Inferior parietal cortex (tissue), 1 donor: ENCODE results near the gene CERK.
A peak's percentile ranks its signal among the peaks of the same experiment; 100 is the strongest.
"Not testable (repeated sequence)": the region's sequence is repeated elsewhere in the genome, so short reads cannot be mapped to it uniquely, and the experiment has no call there.

Source experiments
- DNase-seq: peaks from one replicate; pipeline ENCODE4 v3.0.0-alpha.2; 2016; ENCODE audit errors: extremely low spot score

Gene CERK

GRCh38 chr22:46737976-46738646, at the start of gene CERK:
Gene CERK (minus strand): TSS chr22:46738252. CDS start chr22:46738148, 104 bp downstream.
- peak; percentile 14 for DNase-seq

GRCh38 chr22:46783721-46784120, 45.7 kb upstream of the CERK start:
- no peak for DNase-seq

GRCh38 chr22:46782200-46782599, 44.1 kb upstream of the CERK start:
- DNase-seq: not testable (repeated sequence)

GRCh38 chr22:46781291-46781690, 43.2 kb upstream of the CERK start:
- no peak for DNase-seq

- no peak for DNase-seq
Observed at GRCh38 chr22:46780453-46780852, 42.4 kb upstream of the CERK start.

GRCh38 chr22:46779651-46780050, 41.6 kb upstream of the CERK start:
- DNase-seq: no peak

- DNase-seq: no peak
Observed at GRCh38 chr22:46779023-46779422, 41.0 kb upstream of the CERK start.

- DNase-seq: no peak
Observed at GRCh38 chr22:46777609-46777970, 39.5 kb upstream of the CERK start.

- DNase-seq: no peak
Observed at GRCh38 chr22:46776876-46777608, 39.0 kb upstream of the CERK start.

GRCh38 chr22:46775850-46776826, 38.1 kb upstream of the CERK start:
- no peak for DNase-seq

- DNase-seq: no peak
Observed at GRCh38 chr22:46774980-46775849, 37.2 kb upstream of the CERK start.

GRCh38 chr22:46774253-46774979, 36.4 kb upstream of the CERK start:
- DNase-seq: no peak

GRCh38 chr22:46773076-46773475, 35.0 kb upstream of the CERK start:
- no peak for DNase-seq

GRCh38 chr22:46770726-46771125, 32.7 kb upstream of the CERK start:
- DNase-seq: no peak

GRCh38 chr22:46770151-46770641, 32.1 kb upstream of the CERK start:
- no peak for DNase-seq

- no peak for DNase-seq
Observed at GRCh38 chr22:46769706-46770105, 31.7 kb upstream of the CERK start.

GRCh38 chr22:46769191-46769675, 31.2 kb upstream of the CERK start:
- no peak for DNase-seq

GRCh38 chr22:46767249-46767985, 29.4 kb upstream of the CERK start:
- DNase-seq: no peak

GRCh38 chr22:46766611-46767010, 28.6 kb upstream of the CERK start:
- no peak for DNase-seq
